ENCODE results near the gene DNER. TPM values are rescaled to one million over a fixed set of nuclear protein-coding genes. Genes with fewer than 3 reads are reported as not detected.

Gene DNER
- total and polyA plus RNA-seq, 2 donors (not counting 3 experiments of a cell fraction or from before 2014, with no cell fraction given), result 0.01 TPM; not detected in 1

- Histone ChIP-seq H3K9me1 (replicated peaks; ENCODE audit: control insufficient read depth, extremely low read depth, insufficient read depth, low read length) (no peaks in the 10 kb centered on the region), H3K9me3 (replicated peaks; ENCODE audit: control insufficient read depth, insufficient read depth, low read length) (no peaks in the 10 kb centered on the region), H3K27ac (ENCODE audit: insufficient read depth, low read depth, low read length) (no peak overlapping the region), H3K27me3 (ENCODE audit: control insufficient read depth in 2 of 2, insufficient read depth in 2 of 2, low read length in 2 of 2) (no peaks in the 10 kb centered on the region), H2AFZ (ENCODE audit: low read depth, low read length) (no peak overlapping the region), H4K20me1 (replicated peaks; ENCODE audit: control insufficient read depth, extremely low read depth, insufficient read depth, low read length) (no peaks in the 10 kb centered on the region), H3K79me2 (ENCODE audit: control insufficient read depth, insufficient read depth, low read length) (no peaks in the 10 kb centered on the region), H3K4me1 (ENCODE audit: control insufficient read depth, extremely low read depth, insufficient read depth, low read length) (no peaks in the 10 kb centered on the region), H3K9ac (replicated peaks; ENCODE audit: extremely low read depth, insufficient read depth, low read length) (no peak overlapping the region), H3K4me3 (replicated peaks in 1 of 3; ENCODE audit: insufficient read depth in 1 of 3, low read depth in 1 of 3, low read length in 3 of 3) (no peak overlapping the region), H3K4me2 (ENCODE audit: insufficient read depth, low read length) (no peak overlapping the region), H3K36me3 (ENCODE audit: control insufficient read depth in 2 of 2, extremely low read depth in 1 of 2, insufficient read depth in 2 of 2, low read length in 2 of 2) (no peaks in the 10 kb centered on the region)
- intact Hi-C loops (cut with micrococcal nuclease) (no loop called here), dilution Hi-C loops (cut with MboI; ENCODE audit: extremely low pct_ligation_motif_present, low sequenced_read_pairs) (no loop called here)
- FAIRE-seq, result no peak
- ChIA-PET POLR2A (no interaction called here), CTCF (no interaction called here)
- no TSS peak for BruUV-seq (replicated peaks)
- no peak for DNase-seq (ENCODE audit: low read depth, low spot score)
- TF ChIP-seq GATA2 (IDR thresholded peaks at IDR 0.05; ENCODE audit: insufficient read depth, insufficient read length, low read depth, low read length), result no peak
- TF ChIP-seq CTCF (IDR thresholded peaks at IDR 0.05; ENCODE audit: extremely low read depth in 1 of 2, insufficient read depth in 1 of 2, low read depth in 1 of 2, low read length in 2 of 2), result no peak
- no peak for TF ChIP-seq MAX (IDR thresholded peaks at IDR 0.05; ENCODE audit: insufficient read depth, insufficient read length)
- TF ChIP-seq POLR2A (IDR thresholded peaks at IDR 0.05; ENCODE audit: low read depth, low read length), result no peak
- TF ChIP-seq EZH2 (IDR thresholded peaks at IDR 0.05; ENCODE audit: borderline replicate concordance, low read depth, low read length, severe bottlenecking), result no peak
- TF ChIP-seq FOS (IDR thresholded peaks at IDR 0.05; ENCODE audit: borderline replicate concordance, insufficient read depth, low read length), result no peak
- no peak for TF ChIP-seq POLR2AphosphoS5 (IDR thresholded peaks at IDR 0.05; ENCODE audit: insufficient read depth, low read depth, low read length)
- TF ChIP-seq JUN (IDR thresholded peaks at IDR 0.05; ENCODE audit: borderline replicate concordance, insufficient read depth, insufficient read length, low read depth), result no peak
- no peak for TF ChIP-seq MYC (IDR thresholded peaks at IDR 0.05; ENCODE audit: low read depth, low read length)
Measured at GRCh38 chr2:229660951-229661350, 53.4 kb downstream of the DNER start.
